Epithelial cell of esophagus (primary cell): ENCODE results near the gene MUC5B.

Source experiments
- DNase-seq: peaks from one replicate; pipeline ENCODE4 v3.0.0; 2010; ENCODE audit warnings: low read depth
- H3K4me3 ChIP-seq: 2 replicates; pipeline ENCODE4 v1.5.1; 2011; ENCODE audit warnings: mild to moderate bottlenecking, low read length, control low read depth
- CTCF ChIP-seq: IDR thresholded peaks from 2 replicates; pipeline ENCODE4 v1.5.1; 2011; ENCODE audit warnings: low read depth, mild to moderate bottlenecking, low read length, control low read depth, inconsistent platforms; ENCODE audit not compliant: insufficient read depth; ENCODE audit errors: missing control alignments

Gene MUC5B

GRCh38 chr11:1221848-1222311 lies 986 bp upstream of the MUC5B start:
- no peak for TF ChIP-seq CTCF
- H3K4me3 ChIP-seq = no peak overlapping the region
- no peak for DNase-seq

DNA sequence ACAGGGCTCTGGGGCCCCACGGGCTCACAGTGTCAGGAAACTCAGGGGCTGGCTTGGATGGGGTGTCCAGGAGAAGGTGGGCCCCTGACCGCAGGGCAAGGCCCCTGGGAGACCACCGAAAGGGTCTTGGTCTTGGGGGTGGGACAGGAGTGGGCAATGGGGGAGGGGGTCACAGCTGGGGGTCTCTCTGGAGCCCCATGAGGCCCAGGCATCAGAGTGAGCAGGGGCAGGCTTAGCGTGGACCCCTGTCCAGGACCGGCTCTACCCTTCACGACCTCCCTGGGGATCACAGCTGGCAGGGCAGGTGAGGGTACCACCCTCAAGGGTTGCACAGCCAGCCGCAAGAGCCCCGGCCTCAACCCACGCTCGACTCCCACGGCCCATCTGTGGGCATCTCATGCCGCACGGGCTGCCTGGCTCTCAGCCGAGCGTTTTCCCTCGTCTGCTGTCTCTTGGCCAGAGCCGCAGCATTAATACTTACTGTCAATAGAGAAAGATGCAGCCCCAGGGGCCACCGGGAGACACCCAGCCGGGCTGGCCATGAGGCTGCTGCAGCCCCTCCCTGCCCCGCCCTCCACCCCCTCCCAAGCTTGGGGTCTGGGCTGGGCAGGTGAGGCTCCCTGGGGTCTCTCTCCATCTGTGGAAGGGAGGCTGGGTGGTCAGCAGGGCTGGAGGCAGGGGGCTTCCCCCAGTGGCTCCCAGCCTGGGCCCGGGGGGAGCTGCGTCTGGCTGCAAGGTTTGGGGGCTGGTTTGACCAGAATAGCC lies 662 bp downstream of the MUC5B start:
- no peak overlapping the region for H3K4me3 ChIP-seq
- no peak for DNase-seq
- no peak for TF ChIP-seq CTCF

- no peak for DNase-seq
- no peak for TF ChIP-seq CTCF
- H3K4me3 ChIP-seq = no peak overlapping the region
These were observed 1.2 kb downstream of the MUC5B start for GRCh38 chr11:1224111-1224490.

- no peak overlapping the region for H3K4me3 ChIP-seq
- no peak for TF ChIP-seq CTCF
- DNase-seq = no peak
These were observed 1.9 kb downstream of the MUC5B start for GRCh38 chr11:1224491-1225385.

- no peak for TF ChIP-seq CTCF
- DNase-seq = no peak
- H3K4me3 ChIP-seq = no peak overlapping the region
These were observed 2.7 kb downstream of the MUC5B start for GRCh38 chr11:1225386-1226225.

DNA sequence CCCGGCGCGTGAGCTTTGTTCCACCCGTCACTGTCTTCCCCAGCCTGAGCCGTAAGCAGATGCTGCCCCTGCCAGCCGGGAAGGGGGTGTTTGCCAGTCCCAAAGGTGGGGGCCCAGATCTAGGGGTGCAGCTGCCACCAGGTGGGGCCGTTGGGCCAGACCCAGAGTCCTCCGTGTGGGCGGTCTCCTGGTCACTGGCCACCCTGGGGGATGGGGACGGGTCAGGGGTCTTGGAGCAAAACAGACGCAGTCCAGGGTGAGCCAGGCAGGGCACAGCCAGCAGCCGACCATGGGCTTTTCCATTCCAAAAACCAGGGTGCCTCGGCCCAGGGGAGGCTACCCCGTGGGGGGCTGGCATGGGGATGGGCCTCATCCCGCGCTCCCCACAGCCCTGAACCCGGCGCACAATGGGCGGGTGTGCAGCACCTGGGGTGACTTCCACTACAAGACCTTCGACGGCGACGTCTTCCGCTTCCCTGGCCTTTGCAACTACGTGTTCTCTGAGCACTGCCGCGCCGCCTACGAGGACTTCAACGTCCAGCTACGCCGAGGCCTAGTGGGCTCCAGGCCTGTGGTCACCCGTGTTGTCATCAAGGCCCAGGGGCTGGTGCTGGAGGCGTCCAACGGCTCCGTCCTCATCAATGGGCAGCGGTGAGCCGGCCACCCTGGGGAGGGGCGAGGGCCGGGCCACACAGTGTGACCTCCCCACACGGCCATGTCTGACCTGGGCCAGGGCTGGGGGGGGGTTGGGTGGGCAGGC lies 3.5 kb downstream of the MUC5B start:
- no peak for DNase-seq
- no peak overlapping the region for H3K4me3 ChIP-seq
- no peak for TF ChIP-seq CTCF
